Endothelial cell of umbilical vein (primary cell): ENCODE results near the gene SMIM41. TPM values are rescaled to one million over a fixed set of nuclear protein-coding genes. Genes with fewer than 3 reads are reported as not detected.

ENCODE experiments used
- BruUV-seq: library from RNA; stranded (reverse); fragments of 400-500 nt; replicated peaks from 2 replicates; lab custom pipeline; 2021; lab: Mats Ljungman, UMichigan
- CTCF ChIA-PET: fragments of 300-600, 350-600 bp; sonication (Branson Sonifier 250); formaldehyde crosslinking; loops from one replicate; lab custom pipeline; 2021; ENCODE audit warnings: antibody characterized with exemption, inconsistent platforms; lab: Charles Lee
- POLR2A ChIA-PET: fragments of 300-600, 350-600 bp; sonication (Branson Sonifier 250); formaldehyde crosslinking; loops from one replicate; lab custom pipeline; 2021; ENCODE audit warnings: antibody characterized with exemption, inconsistent platforms; lab: Charles Lee
- DNase-seq: peaks from one replicate; pipeline ENCODE4 v3.0.0-alpha.2; 2011; ENCODE audit warnings: low read depth, low spot score
- FAIRE-seq: peaks from 2 replicates; lab custom pipeline; 2011; peaks lifted over from hg19 to GRCh38; lab: Jason Lieb, UNC
- H2AFZ ChIP-seq: 2 replicates; pipeline ENCODE4 v1.6.0; 2012; ENCODE audit warnings: low read depth, low read length, control low read depth, inconsistent platforms
- H3K27ac ChIP-seq: 2 replicates; pipeline ENCODE4 v1.5.1; 2011; ENCODE audit warnings: low read depth, mild to moderate bottlenecking, control low read depth, low read length, moderate library complexity; ENCODE audit not compliant: insufficient read depth
- H3K27me3 ChIP-seq, 2 experiments: 2 replicates each; pipeline versions ENCODE4 v1.6.0 to v1.6.1; 2011; ENCODE audit warnings: low read length in 2 of 2, mixed read lengths in 1 of 2; ENCODE audit not compliant: control insufficient read depth in 2 of 2, insufficient read depth in 2 of 2
- H3K36me3 ChIP-seq, 2 experiments: 2 replicates in 1 of 2; 3 replicates in 1 of 2; pipeline ENCODE4 v1.5.1; 2011; ENCODE audit warnings: low read length in 2 of 2, mild to moderate bottlenecking in 1 of 2, moderate library complexity in 1 of 2; ENCODE audit not compliant: control insufficient read depth in 2 of 2, insufficient read depth in 2 of 2; ENCODE audit errors: extremely low read depth in 1 of 2
- H3K4me1 ChIP-seq: 3 replicates; pipeline ENCODE4 v1.5.1; 2011; ENCODE audit warnings: mild to moderate bottlenecking, low read length; ENCODE audit not compliant: control insufficient read depth, insufficient read depth; ENCODE audit errors: extremely low read depth
- H3K4me2 ChIP-seq: 2 replicates; pipeline ENCODE4 v1.6.1; 2011; ENCODE audit warnings: low read length, control low read depth, mixed read lengths; ENCODE audit not compliant: insufficient read depth
- H3K4me3 ChIP-seq, 3 experiments: fragments of 200-600 bp in 1 of 3; sonication (generic), shearing (Covaris generic) in 1 of 3; replicated peaks in 1 of 3; 2 replicates each; pipeline ENCODE4 v1.5.1; 2011 to 2016; ENCODE audit warnings: control low read depth in 3 of 3, low read length in 3 of 3, mild to moderate bottlenecking in 2 of 3, inconsistent platforms in 1 of 3, low read depth in 1 of 3, moderate library complexity in 1 of 3; ENCODE audit not compliant: insufficient read depth in 1 of 3
- H3K79me2 ChIP-seq: 2 replicates; pipeline ENCODE4 v1.6.0; 2012; ENCODE audit warnings: low read length, inconsistent platforms; ENCODE audit not compliant: control insufficient read depth, insufficient read depth
- H3K9ac ChIP-seq: replicated peaks from 2 replicates; pipeline ENCODE3; 2011; ENCODE audit warnings: low read length, control low read depth; ENCODE audit not compliant: insufficient read depth; ENCODE audit errors: extremely low read depth
- H3K9me1 ChIP-seq: replicated peaks from 3 replicates; pipeline ENCODE4 v1.6.0; 2011; ENCODE audit warnings: mild to moderate bottlenecking, low read length; ENCODE audit not compliant: control insufficient read depth, insufficient read depth; ENCODE audit errors: extremely low read depth
- H3K9me3 ChIP-seq: replicated peaks from 2 replicates; pipeline ENCODE4 v1.5.1; 2012; ENCODE audit warnings: low read length, inconsistent platforms; ENCODE audit not compliant: control insufficient read depth, insufficient read depth
- H4K20me1 ChIP-seq: replicated peaks from 2 replicates; pipeline ENCODE3; 2011; ENCODE audit warnings: mild to moderate bottlenecking, low read length; ENCODE audit not compliant: control insufficient read depth, insufficient read depth; ENCODE audit errors: extremely low read depth
- EZH2 ChIP-seq: IDR thresholded peaks from 2 replicates; pipeline ENCODE4 v1.6.1; 2012; ENCODE audit warnings: borderline replicate concordance, low read depth, mild to moderate bottlenecking, moderate library complexity, low read length, inconsistent platforms; ENCODE audit not compliant: severe bottlenecking
- FOS ChIP-seq: IDR thresholded peaks from 2 replicates; pipeline ENCODE4 v1.6.1; 2011; ENCODE audit warnings: mild to moderate bottlenecking, low read length, moderate library complexity, borderline replicate concordance; ENCODE audit not compliant: insufficient read depth
- GATA2 ChIP-seq: IDR thresholded peaks from 2 replicates; pipeline ENCODE4 v1.7.0; 2011; ENCODE audit warnings: low read depth, mild to moderate bottlenecking, moderate library complexity, mixed read lengths, low read length; ENCODE audit not compliant: insufficient read length, insufficient read depth
- JUN ChIP-seq: IDR thresholded peaks from 2 replicates; pipeline ENCODE4 v1.6.1; 2011; ENCODE audit warnings: borderline replicate concordance, low read depth; ENCODE audit not compliant: insufficient read length, insufficient read depth
- MYC ChIP-seq: IDR thresholded peaks from one replicate; pipeline ENCODE4 v1.6.1; 2011; ENCODE audit warnings: mild to moderate bottlenecking, low read depth, low read length
- POLR2A ChIP-seq: IDR thresholded peaks from 2 replicates; pipeline ENCODE4 v1.6.1; 2012; ENCODE audit warnings: low read depth, mild to moderate bottlenecking, control low read depth, low read length
- POLR2AphosphoS5 ChIP-seq: IDR thresholded peaks from 2 replicates; pipeline ENCODE4 v1.6.1; 2012; ENCODE audit warnings: low read depth, mild to moderate bottlenecking, control low read depth, low read length, moderate library complexity; ENCODE audit not compliant: insufficient read depth
- dilution Hi-C: fragments of 300-500 bp; cut with MboI; formaldehyde crosslinking; loops from one replicate; pipeline ENCODE4 v1.15.0; 2019; ENCODE audit warnings: low sequenced_read_pairs; ENCODE audit not compliant: extremely low pct_ligation_motif_present
- intact Hi-C: fragments of 100-400 bp; cut with micrococcal nuclease; formaldehyde crosslinking; loops from one replicate; pipeline ENCODE4 v1.10.0; 2022
- polyA plus RNA-seq, 4 experiments: library from polyadenylated mRNA; depleted of rRNA in 3 of 4; stranded (reverse) in 3 of 4; unstranded in 1 of 4; fragments of >200 nt; gene quantifications; 2 replicates each; pipeline versions ENCODE4 v1.2.1 to v1.2.3, GENCODE V29; 2011 to 2012; ENCODE audit warnings: missing spikeins in 1 of 4
- total RNA-seq: library from RNA; stranded (reverse); gene quantifications from 2 replicates; pipeline ENCODE4 v1.2.3, GENCODE V29; 2021
- TF ChIP-seq, protein P1 (sequence below): IDR thresholded peaks from 2 replicates; pipeline ENCODE4 v1.6.1; 2011; ENCODE audit not compliant: insufficient read depth, insufficient read length
- TF ChIP-seq, protein P2 (sequence below), 2 donors: IDR thresholded peaks; 1 replicate in 1 of 2; 2 replicates in 1 of 2; pipeline ENCODE4 v1.5.1; 2011; ENCODE audit warnings: low read length in 2 of 2, mild to moderate bottlenecking in 2 of 2, moderate library complexity in 2 of 2, control low read depth in 1 of 2, inconsistent platforms in 1 of 2, low read depth in 1 of 2; ENCODE audit not compliant: insufficient read depth in 1 of 2; ENCODE audit errors: extremely low read depth in 1 of 2

The SMIM41 gene
- total and polyA plus RNA-seq, 2 donors (not counting 3 experiments of a cell fraction or from before 2014, with no cell fraction given): not detected

DNA sequence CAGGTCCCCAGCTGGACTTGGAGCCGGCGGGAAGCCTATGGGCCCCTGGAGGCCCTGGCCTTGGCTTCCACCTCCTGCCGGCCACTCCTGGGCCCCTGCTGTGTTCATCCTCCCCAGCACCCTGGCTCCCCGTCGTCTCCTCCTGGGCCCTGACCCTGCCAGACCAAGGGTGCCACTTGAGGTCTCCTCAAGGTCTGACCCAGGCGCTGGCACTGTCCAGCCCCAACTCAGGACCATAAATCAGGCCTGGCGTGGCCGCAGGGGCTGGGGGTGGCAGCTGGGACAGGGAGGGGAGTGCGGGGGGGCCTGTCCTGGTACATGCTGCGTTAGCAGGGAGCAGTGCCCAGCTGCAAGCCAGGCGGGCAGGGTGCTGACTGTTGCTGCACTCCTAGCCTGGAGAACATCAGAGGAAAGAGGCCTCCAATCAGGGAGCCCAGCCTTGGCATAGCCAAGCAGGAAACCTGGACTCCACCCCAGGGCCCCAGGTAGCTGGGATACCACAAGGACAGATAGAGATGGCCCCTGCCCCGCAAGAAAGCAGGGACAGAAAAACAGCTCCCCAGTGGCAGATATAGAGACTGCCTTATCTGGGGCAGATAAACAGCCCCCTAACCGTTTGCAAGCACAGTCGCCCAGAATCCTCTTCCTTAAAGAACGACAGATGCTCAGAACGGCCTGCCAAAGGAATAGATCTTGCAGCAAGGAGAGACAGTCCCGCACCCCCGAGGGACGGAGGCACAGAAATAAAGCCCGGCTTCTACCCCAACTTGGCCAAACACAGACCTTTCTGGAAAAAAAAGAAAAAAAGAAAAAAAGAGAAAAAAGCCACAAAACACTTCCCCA lies 16.2 kb upstream of the SMIM41 start:
- no peak for FAIRE-seq
- POLR2A ChIA-PET: no interaction called here

More for the DNA sequence above, 16.2 kb upstream of the SMIM41 start:
- intact Hi-C loops (no loop called here), dilution Hi-C loops (no loop called here)
- H3K9ac ChIP-seq: peak overlapping the region; percentile 56
- peaks cover 7% of the 10 kb centered on the region for H3K4me1 ChIP-seq
- no peaks in the 10 kb centered on the region for H3K79me2 ChIP-seq
- no peaks in the 10 kb centered on the region for H3K9me3 ChIP-seq
- H3K4me3 ChIP-seq: no peak overlapping the region
- H3K27ac ChIP-seq: peak overlapping the region; percentile 83
- H4K20me1 ChIP-seq: no peaks in the 10 kb centered on the region
- no peak for DNase-seq
- no peaks in the 10 kb centered on the region for H3K9me1 ChIP-seq
- no peak overlapping the region for H3K4me2 ChIP-seq
- no peaks in the 10 kb centered on the region for H3K36me3 ChIP-seq
- no TSS peak for BruUV-seq
- no peaks in the 10 kb centered on the region for H3K27me3 ChIP-seq
- CTCF ChIA-PET: interaction anchor here (1.1 to 4.8 kb wide), 4 partner anchors 8 to 310 kb away, joined by 3 to 46 read pairs (median 4); no protein-coding TSS in a partner anchor
- TF ChIP-seq, protein P1, sequence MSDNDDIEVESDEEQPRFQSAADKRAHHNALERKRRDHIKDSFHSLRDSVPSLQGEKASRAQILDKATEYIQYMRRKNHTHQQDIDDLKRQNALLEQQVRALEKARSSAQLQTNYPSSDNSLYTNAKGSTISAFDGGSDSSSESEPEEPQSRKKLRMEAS: no peak
- TF ChIP-seq, protein P2, sequence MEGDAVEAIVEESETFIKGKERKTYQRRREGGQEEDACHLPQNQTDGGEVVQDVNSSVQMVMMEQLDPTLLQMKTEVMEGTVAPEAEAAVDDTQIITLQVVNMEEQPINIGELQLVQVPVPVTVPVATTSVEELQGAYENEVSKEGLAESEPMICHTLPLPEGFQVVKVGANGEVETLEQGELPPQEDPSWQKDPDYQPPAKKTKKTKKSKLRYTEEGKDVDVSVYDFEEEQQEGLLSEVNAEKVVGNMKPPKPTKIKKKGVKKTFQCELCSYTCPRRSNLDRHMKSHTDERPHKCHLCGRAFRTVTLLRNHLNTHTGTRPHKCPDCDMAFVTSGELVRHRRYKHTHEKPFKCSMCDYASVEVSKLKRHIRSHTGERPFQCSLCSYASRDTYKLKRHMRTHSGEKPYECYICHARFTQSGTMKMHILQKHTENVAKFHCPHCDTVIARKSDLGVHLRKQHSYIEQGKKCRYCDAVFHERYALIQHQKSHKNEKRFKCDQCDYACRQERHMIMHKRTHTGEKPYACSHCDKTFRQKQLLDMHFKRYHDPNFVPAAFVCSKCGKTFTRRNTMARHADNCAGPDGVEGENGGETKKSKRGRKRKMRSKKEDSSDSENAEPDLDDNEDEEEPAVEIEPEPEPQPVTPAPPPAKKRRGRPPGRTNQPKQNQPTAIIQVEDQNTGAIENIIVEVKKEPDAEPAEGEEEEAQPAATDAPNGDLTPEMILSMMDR (IDR thresholded peaks at IDR 0.05; ENCODE audit: extremely low read depth in 1 of 2, insufficient read depth in 1 of 2, low read depth in 1 of 2, low read length in 2 of 2): no peak
- TF ChIP-seq EZH2 (no peak), POLR2AphosphoS5 (no peak), FOS (no peak), JUN (no peak), GATA2 (no peak), MYC (no peak), POLR2A (no peak)
- H2AFZ ChIP-seq: peak overlapping the region; percentile 75
